ACC112 (cell line): ENCODE results near the gene CD247.

Experiments used
- H2AFZ ChIP-seq: fragments of 200-600 bp; sonication (generic); one replicate; pipeline ENCODE4 v1.6.0; 2017; ENCODE audit warnings: antibody characterized with exemption, low read length; ENCODE audit not compliant: unreplicated experiment
- H3K27ac ChIP-seq: fragments of 200-600 bp; sonication (generic); 2 replicates; pipeline ENCODE4 v1.5.1; 2014; ENCODE audit warnings: low read depth, mild to moderate bottlenecking, antibody characterized with exemption, low read length, moderate library complexity
- H3K27me3 ChIP-seq: fragments of 200-600 bp; sonication (generic); 2 replicates; pipeline ENCODE4 v1.6.1; 2014; ENCODE audit warnings: mild to moderate bottlenecking, antibody characterized with exemption, low read length, moderate library complexity, mixed read lengths; ENCODE audit not compliant: insufficient read depth
- H3K36me3 ChIP-seq: fragments of 200-600 bp; sonication (generic); 2 replicates; pipeline ENCODE4 v1.6.1; 2016; ENCODE audit warnings: mild to moderate bottlenecking, antibody characterized with exemption, low read length, moderate library complexity, mixed read lengths; ENCODE audit not compliant: insufficient read depth
- H3K4me1 ChIP-seq: fragments of 200-600 bp; sonication (generic); one replicate; pipeline ENCODE4 v1.6.1; 2016; ENCODE audit warnings: low read length, mixed read lengths; ENCODE audit not compliant: insufficient read depth, unreplicated experiment, control insufficient read depth
- H3K4me3 ChIP-seq: fragments of 200-600 bp; sonication (generic); 2 replicates; pipeline ENCODE4 v1.5.1; 2014; ENCODE audit warnings: mild to moderate bottlenecking, low read depth, low read length
- H3K79me2 ChIP-seq: fragments of 200-600 bp; sonication (generic); one replicate; pipeline ENCODE4 v1.6.0; 2016; ENCODE audit warnings: low read length; ENCODE audit not compliant: control insufficient read depth, unreplicated experiment, insufficient read depth

The CD247 gene

DNA sequence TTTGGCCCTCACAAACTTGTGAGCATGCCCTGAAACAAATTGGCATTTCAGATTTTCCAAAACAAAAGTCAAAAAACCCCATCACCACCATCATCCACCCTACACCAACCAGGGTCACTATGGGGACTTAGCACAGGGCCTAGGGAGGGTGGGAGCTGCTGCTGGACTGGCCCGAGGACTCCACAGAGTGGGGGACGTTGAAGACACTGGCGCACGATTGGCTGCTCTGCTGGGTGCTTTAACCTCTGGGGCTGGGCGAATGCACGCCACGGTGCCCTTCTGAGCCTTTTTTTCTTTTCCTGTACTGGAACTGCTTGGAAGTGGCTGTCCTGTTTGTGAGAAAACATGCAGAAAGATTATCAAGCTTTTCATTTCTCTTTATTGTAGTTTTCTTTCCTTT is 92.8 kb downstream of the CD247 start:
- Histone ChIP-seq H3K27ac (no peak overlapping the region), H3K4me3 (no peak overlapping the region), H3K4me1 (no peaks in the 10 kb centered on the region)

DNA sequence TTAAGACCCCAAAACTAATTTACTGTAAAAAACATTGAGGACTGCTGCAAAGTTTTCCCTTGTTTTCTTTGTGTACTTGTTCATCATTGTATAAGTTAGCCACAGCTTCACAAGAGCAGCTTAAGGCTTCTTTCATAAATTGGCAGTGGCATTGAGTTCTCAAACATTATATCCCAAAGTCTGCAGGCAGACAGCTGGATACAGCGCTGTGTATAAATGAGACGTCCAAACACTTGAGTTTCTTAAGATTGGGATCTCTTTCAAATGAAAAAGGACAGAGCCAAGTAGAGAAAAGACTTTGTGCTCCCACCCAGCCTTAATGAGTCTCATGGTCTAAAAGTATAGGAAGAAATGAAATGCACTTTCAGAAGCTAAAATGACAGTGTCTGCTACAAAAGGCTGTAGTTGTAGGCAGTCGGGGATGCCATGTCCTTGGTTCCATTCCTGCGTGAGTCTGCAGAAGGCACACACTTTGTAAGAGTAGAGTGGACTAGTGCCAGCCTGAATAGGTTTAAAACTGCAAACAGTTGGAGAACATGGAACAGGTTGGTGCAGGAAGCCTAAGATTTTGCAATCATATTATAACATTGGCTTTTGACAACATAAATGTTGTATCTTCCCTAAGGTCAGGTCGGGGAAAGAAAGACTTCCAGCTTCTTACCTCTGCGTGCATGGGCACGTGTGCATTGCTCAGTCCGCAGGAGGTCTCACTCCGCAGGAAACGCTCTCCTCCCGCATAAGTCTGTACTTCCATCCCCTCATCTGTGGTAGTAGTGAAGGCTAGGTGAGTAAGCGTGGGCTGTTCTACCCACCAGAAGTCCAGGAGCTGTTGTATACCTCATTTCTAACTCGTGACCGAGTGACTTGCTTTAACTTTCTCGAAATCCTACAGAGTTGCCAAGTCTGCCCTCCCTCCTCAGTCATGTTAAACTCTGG is 94.4 kb downstream of the CD247 start:
- H3K27me3 ChIP-seq: no peaks in the 10 kb centered on the region
- no peak overlapping the region for H2AFZ ChIP-seq
- no peak overlapping the region for H3K4me3 ChIP-seq
- H3K36me3 ChIP-seq: no peaks in the 10 kb centered on the region
- no peaks in the 10 kb centered on the region for H3K79me2 ChIP-seq
- no peaks in the 10 kb centered on the region for H3K4me1 ChIP-seq
- no peak overlapping the region for H3K27ac ChIP-seq

More for the DNA sequence above, 92.8 kb downstream of the CD247 start:
- H3K79me2 ChIP-seq: no peaks in the 10 kb centered on the region
- H2AFZ ChIP-seq: no peak overlapping the region
- no peaks in the 10 kb centered on the region for H3K36me3 ChIP-seq
- H3K27me3 ChIP-seq: no peaks in the 10 kb centered on the region

DNA sequence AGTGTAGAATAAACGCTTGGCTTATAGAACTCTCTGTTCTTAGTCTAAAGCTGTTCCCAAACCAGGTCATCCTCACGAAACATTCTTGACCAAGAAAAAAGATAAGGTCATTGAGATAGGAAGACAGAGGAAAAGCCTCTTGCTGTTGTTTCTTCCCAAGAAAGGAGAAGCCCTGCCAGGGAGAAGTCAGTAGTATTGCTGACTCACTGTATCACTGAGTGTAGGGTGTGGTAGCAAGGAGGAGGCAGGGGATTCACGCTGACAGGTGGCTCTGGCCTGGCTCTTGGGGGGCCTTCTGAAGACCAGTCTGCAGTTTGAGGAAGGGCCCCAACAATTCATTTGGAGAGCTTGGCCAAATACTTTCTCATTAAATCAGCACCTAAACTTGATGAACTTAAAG is 97.8 kb downstream of the CD247 start:
- no peak overlapping the region for H3K27ac ChIP-seq
- no peaks in the 10 kb centered on the region for H3K4me1 ChIP-seq
- H3K36me3 ChIP-seq: no peaks in the 10 kb centered on the region
- H2AFZ ChIP-seq: no peak overlapping the region
- no peaks in the 10 kb centered on the region for H3K79me2 ChIP-seq
- H3K4me3 ChIP-seq: no peak overlapping the region
- H3K27me3 ChIP-seq: no peaks in the 10 kb centered on the region

- Histone ChIP-seq H3K27me3 (no peaks in the 10 kb centered on the region), H3K4me3 (no peak overlapping the region), H2AFZ (no peak overlapping the region), H3K36me3 (no peaks in the 10 kb centered on the region), H3K4me1 (no peaks in the 10 kb centered on the region), H3K27ac (no peak overlapping the region), H3K79me2 (no peaks in the 10 kb centered on the region)
Observed at GRCh38 chr1:167419245-167419644, 99.1 kb downstream of the CD247 start.

DNA sequence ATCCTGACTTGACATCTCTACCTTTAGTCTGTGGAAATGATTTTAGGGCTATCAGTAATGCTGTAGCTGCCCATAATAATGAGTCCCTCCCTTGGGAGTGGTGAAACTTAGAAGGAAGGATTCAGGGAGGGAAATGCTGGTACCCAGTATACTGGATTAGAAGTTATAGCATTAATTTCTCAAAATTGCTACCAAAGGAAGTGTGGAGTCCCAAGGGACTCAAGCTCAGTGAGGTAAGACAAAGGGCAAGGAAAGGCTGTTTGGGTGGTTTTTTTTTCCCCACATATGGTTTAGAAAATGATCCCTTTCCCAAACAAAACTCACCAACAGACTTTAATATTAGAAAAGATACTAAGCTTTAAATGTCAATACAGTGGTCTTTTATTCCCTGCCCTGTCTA is 99.9 kb downstream of the CD247 start:
- Histone ChIP-seq H3K36me3 (no peaks in the 10 kb centered on the region), H3K27me3 (no peaks in the 10 kb centered on the region), H2AFZ (no peak overlapping the region), H3K79me2 (no peaks in the 10 kb centered on the region), H3K4me1 (no peaks in the 10 kb centered on the region), H3K4me3 (no peak overlapping the region), H3K27ac (no peak overlapping the region)

DNA sequence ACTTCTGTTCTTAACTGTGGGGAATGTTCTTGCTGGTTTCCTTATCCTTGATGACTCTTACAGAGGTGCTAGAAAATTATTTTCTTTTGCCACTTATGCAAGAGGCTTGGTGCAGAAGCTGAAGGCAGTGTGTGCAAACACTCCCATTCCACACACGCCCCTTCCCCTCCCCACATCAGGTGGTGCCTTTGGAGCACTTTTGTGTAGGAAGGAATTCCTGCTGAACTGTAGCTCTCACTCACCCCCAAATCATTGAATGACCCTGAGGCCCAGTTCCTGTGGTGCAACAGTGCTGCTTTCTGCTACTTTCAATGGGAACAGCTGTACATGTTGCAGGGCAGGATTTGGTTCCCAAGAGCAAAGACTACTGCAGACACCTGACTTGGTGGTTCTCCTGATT is 101.8 kb downstream of the CD247 start:
- no peaks in the 10 kb centered on the region for H3K79me2 ChIP-seq
- H3K27me3 ChIP-seq: no peaks in the 10 kb centered on the region
- no peak overlapping the region for H2AFZ ChIP-seq
- no peak overlapping the region for H3K4me3 ChIP-seq
- no peaks in the 10 kb centered on the region for H3K4me1 ChIP-seq
- no peak overlapping the region for H3K27ac ChIP-seq
- H3K36me3 ChIP-seq: no peaks in the 10 kb centered on the region

DNA sequence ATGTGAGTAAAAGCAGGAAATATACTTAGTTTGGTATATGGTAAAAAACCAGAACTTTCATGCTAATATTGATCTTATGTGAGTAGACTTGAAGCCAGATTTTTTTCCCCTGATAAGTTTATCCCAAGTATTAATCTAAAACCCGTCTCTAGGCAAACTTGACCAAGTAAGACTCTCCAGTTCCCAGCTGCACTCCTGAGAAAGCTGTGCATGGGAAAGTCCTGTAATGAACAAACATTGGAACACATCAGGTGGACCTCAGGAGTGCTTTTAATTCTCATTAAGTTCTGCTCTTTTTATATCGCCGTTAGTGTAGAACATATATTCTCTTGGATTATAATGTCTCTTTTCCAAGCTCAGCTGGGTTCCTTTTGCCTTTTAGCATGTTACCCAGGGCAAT is 105.0 kb downstream of the CD247 start:
- no peaks in the 10 kb centered on the region for H3K4me1 ChIP-seq
- H3K36me3 ChIP-seq: no peaks in the 10 kb centered on the region
- H3K27ac ChIP-seq: no peak overlapping the region
- H3K79me2 ChIP-seq: no peaks in the 10 kb centered on the region
- no peak overlapping the region for H3K4me3 ChIP-seq
- no peak overlapping the region for H2AFZ ChIP-seq
- H3K27me3 ChIP-seq: no peaks in the 10 kb centered on the region

DNA sequence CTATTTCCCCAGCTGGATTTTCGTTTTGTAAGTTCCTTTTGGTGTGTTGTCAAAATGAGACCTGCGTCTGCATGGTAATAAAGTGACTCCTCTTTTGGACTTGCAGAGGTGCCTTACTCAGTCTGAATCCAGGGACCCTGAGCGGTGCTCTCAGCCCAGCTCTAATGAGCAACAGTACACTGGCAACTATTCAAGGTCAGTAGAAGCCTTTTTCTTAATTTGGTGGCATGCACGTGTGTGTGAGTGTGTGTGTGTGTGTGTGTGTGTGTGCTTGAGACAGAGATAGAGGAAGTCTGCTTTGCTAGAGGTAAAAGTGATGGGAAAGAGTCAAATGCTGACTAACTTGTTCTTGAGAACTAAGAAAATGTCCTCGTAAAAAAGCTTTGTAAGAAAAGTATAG is 105.4 kb downstream of the CD247 start:
- H3K27me3 ChIP-seq: no peaks in the 10 kb centered on the region
- no peak overlapping the region for H2AFZ ChIP-seq
- no peaks in the 10 kb centered on the region for H3K36me3 ChIP-seq
- no peaks in the 10 kb centered on the region for H3K4me1 ChIP-seq
- H3K79me2 ChIP-seq: no peaks in the 10 kb centered on the region
- H3K27ac ChIP-seq: no peak overlapping the region
- H3K4me3 ChIP-seq: no peak overlapping the region

GRCh38 chr1:167412072-167412471 is 106.3 kb downstream of the CD247 start:
- Histone ChIP-seq H3K4me3 (no peak overlapping the region), H2AFZ (no peak overlapping the region), H3K27ac (no peak overlapping the region), H3K36me3 (no peaks in the 10 kb centered on the region), H3K27me3 (no peaks in the 10 kb centered on the region), H3K79me2 (no peaks in the 10 kb centered on the region), H3K4me1 (no peaks in the 10 kb centered on the region)

DNA sequence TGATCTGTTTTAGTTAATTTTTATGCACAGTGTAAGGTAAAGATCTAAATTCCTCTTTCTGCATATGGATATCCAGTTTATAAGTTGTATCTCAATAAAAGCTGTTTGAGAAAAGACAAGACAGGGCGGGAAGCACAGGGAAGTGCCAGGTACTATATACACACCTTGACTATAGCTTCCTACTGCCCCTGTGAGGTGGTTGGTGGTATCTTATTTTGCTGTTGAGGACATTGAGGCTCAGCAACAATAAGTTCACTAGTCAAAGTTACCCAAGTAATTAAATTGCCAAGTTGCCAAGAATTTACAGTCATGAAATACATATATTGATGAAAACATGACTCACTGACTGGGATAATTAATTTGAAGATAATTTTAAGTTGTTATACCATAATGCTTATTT is 109.1 kb downstream of the CD247 start:
- no peaks in the 10 kb centered on the region for H3K79me2 ChIP-seq
- H2AFZ ChIP-seq: no peak overlapping the region
- no peaks in the 10 kb centered on the region for H3K27me3 ChIP-seq
- H3K4me3 ChIP-seq: no peak overlapping the region
- H3K4me1 ChIP-seq: no peaks in the 10 kb centered on the region
- no peak overlapping the region for H3K27ac ChIP-seq
- no peaks in the 10 kb centered on the region for H3K36me3 ChIP-seq

DNA sequence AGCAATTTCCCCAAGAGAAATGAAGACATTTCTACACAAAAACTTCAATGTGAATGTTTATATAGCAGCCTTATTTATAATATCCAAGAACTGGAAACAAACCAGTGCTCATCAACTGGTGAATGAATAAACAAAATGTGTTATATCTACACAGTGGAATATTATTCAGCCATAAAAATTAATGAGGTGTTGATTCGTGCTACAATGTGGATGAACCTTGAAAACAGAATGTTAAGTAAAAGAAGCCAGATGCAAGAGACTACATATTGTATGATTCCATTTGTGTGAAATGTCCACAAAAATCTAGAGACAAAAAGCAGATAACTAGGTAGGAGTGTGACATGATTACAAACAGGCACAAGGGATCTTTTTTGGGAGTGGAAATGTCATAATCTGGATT is 110.0 kb downstream of the CD247 start:
- Histone ChIP-seq H3K27me3 (no peaks in the 10 kb centered on the region), H3K27ac (no peak overlapping the region), H3K4me3 (no peak overlapping the region), H3K79me2 (no peaks in the 10 kb centered on the region), H3K36me3 (no peaks in the 10 kb centered on the region), H2AFZ (no peak overlapping the region), H3K4me1 (no peaks in the 10 kb centered on the region)
